ENCODE measurements around the gene FBXL15. TPM values are rescaled to one million over a fixed set of nuclear protein-coding genes. Genes with fewer than 3 reads are reported as not detected.

FBXL15 gene
- total and polyA plus RNA-seq, 2 donors (not counting 1 experiment from before 2014, with no cell fraction given) = 15.5 to 20.7 TPM

- Histone ChIP-seq H3K79me2 (ENCODE audit: control insufficient read depth, insufficient read depth, low read length) (peaks cover 5% of the 10 kb centered on the region), H3K27me3 (replicated peaks in 1 of 4; ENCODE audit: control extremely low read depth in 1 of 4, control insufficient read depth in 3 of 4, insufficient read depth in 4 of 4, low read length in 3 of 4) (peaks cover 0 to 28% (median 19%) of the 10 kb centered on the region in 4 experiments), H3K9ac (ENCODE audit: low read length) (no peak overlapping the region), H2AFZ (ENCODE audit: insufficient read depth, low read depth, low read length, poor library complexity, severe bottlenecking) (no peak overlapping the region), H3K9me3 (ENCODE audit: control extremely low read depth in 1 of 3, control insufficient read depth in 2 of 3, insufficient read depth in 1 of 3, low read length in 2 of 3) (peaks cover 0 to 10% (median 0%) of the 10 kb centered on the region in 3 donors), H3K4me1 (ENCODE audit: control insufficient read depth in 2 of 2, insufficient read depth in 2 of 2, low read length in 2 of 2) (peaks cover 14 to 18% of the 10 kb centered on the region in 2 donors), H3K27ac (ENCODE audit: low read length in 2 of 2) (no peak overlapping the region), H4K20me1 (ENCODE audit: control insufficient read depth, insufficient read depth, low read length, poor library complexity, severe bottlenecking) (peaks cover 48% of the 10 kb centered on the region), H3K4me2 (replicated peaks; ENCODE audit: low read depth, low read length, poor library complexity, severe bottlenecking) (no peak overlapping the region), H3K36me3 (replicated peaks in 1 of 2; ENCODE audit: control extremely low read depth in 1 of 2, control insufficient read depth in 1 of 2, extremely low read depth in 1 of 2, insufficient read depth in 2 of 2, low read length in 1 of 2) (peaks cover 0 to 26% of the 10 kb centered on the region in 2 experiments), H3K4me3 (ENCODE audit: control extremely low read depth in 1 of 5, extremely low read depth in 1 of 5, insufficient read depth in 1 of 5, low read depth in 2 of 5, low read length in 4 of 5) (no peak overlapping the region)
- H3K9me3 Mint-ChIP-seq (ENCODE audit: insufficient read depth) = no peaks in the 10 kb centered on the region
- peaks cover 22% of the 10 kb centered on the region for H3K27me3 Mint-ChIP-seq
- peaks cover 22% of the 10 kb centered on the region for H3K4me1 Mint-ChIP-seq
- POLR2A ChIA-PET = interaction anchor here (0.9 to 2.5 kb wide), 3 partner anchors 11 to 43 kb away, joined by 3 to 13 read pairs (median 3); partner anchors contain the start of genes CUEDC2 and NFKB2
- no peak for TF ChIP-seq CTCF (IDR thresholded peaks at IDR 0.05)
- CTCF ChIA-PET = interaction anchor here (0.9 to 4.4 kb wide), 9 partner anchors 7 to 179 kb away, joined by 3 to 16 read pairs (median 8); partner anchors contain the start of genes FBXL15 and NFKB2
- 89% methylated on average over 19 of the region's 19 CpGs for WGBS (ENCODE audit: insufficient coverage)
- no peak for ATAC-seq (ENCODE audit: low read depth)
- DNase-seq = peak; percentile 53
- H3K27ac Mint-ChIP-seq = peak overlapping the region; percentile 67
- no peak overlapping the region for H3K4me3 Mint-ChIP-seq
- intact Hi-C loops (cut with micrococcal nuclease) = no loop called here
Observed at GRCh38 chr10:102405108-102405571, 15.5 kb upstream of the FBXL15 start.

- Histone ChIP-seq H3K4me1 (ENCODE audit: control insufficient read depth in 2 of 2, insufficient read depth in 2 of 2, low read length in 2 of 2) (peaks cover 14 to 23% of the 10 kb centered on the region in 2 donors), H3K4me3 (ENCODE audit: control extremely low read depth in 1 of 5, extremely low read depth in 1 of 5, insufficient read depth in 1 of 5, low read depth in 2 of 5, low read length in 4 of 5) (no peak overlapping the region), H3K27ac (ENCODE audit: low read length in 2 of 2) (no peak overlapping the region), H3K79me2 (ENCODE audit: control insufficient read depth, insufficient read depth, low read length) (no peaks in the 10 kb centered on the region), H2AFZ (ENCODE audit: insufficient read depth, low read depth, low read length, poor library complexity, severe bottlenecking) (no peak overlapping the region), H3K4me2 (replicated peaks; ENCODE audit: low read depth, low read length, poor library complexity, severe bottlenecking) (no peak overlapping the region), H3K27me3 (replicated peaks in 1 of 4; ENCODE audit: control extremely low read depth in 1 of 4, control insufficient read depth in 3 of 4, insufficient read depth in 4 of 4, low read length in 3 of 4) (peaks cover 0 to 33% (median 21%) of the 10 kb centered on the region in 4 experiments), H3K36me3 (replicated peaks in 1 of 2; ENCODE audit: control extremely low read depth in 1 of 2, control insufficient read depth in 1 of 2, extremely low read depth in 1 of 2, insufficient read depth in 2 of 2, low read length in 1 of 2) (peaks cover 0 to 22% of the 10 kb centered on the region in 2 experiments), H3K9ac (ENCODE audit: low read length) (no peak overlapping the region), H4K20me1 (ENCODE audit: control insufficient read depth, insufficient read depth, low read length, poor library complexity, severe bottlenecking) (peaks cover 43% of the 10 kb centered on the region), H3K9me3 (ENCODE audit: control extremely low read depth in 1 of 3, control insufficient read depth in 2 of 3, insufficient read depth in 1 of 3, low read length in 2 of 3) (peaks cover 0 to 15% (median 0%) of the 10 kb centered on the region in 3 donors)
- intact Hi-C loops (cut with micrococcal nuclease) = no loop called here
- Mint-ChIP-seq H3K27me3 (peaks cover 22% of the 10 kb centered on the region), H3K27ac (no peak overlapping the region), H3K9me3 (ENCODE audit: insufficient read depth) (no peaks in the 10 kb centered on the region), H3K4me1 (peaks cover 20% of the 10 kb centered on the region), H3K4me3 (no peak overlapping the region)
- ChIA-PET CTCF (interaction anchor here (0.9 to 2.5 kb wide), 5 partner anchors 10 to 73 kb away, joined by 3 to 12 read pairs (median 5); partner anchors contain the start of gene NFKB2), POLR2A (interaction anchor here (0.7 to 2.5 kb wide), 4 partner anchors 11 to 765 kb away, joined by 3 to 13 read pairs (median 4); partner anchors contain the start of genes CUEDC2 and NFKB2)
- DNase-seq (no peak), ATAC-seq (ENCODE audit: low read depth) (no peak)
- TF ChIP-seq EZH2 (IDR thresholded peaks at IDR 0.05; ENCODE audit: borderline replicate concordance, insufficient read depth, low read depth, low read length, poor library complexity, severe bottlenecking) (no peak), CTCF (IDR thresholded peaks at IDR 0.05) (no peak)
- WGBS (ENCODE audit: insufficient coverage) = 92% methylated on average over 3 of the region's 6 CpGs
Observed at GRCh38 chr10:102405632-102406031, 15.0 kb upstream of the FBXL15 start.

Measured in B cell (primary cell).